Fibroblast of skin of left quadriceps (primary cell): ENCODE measurements around the gene A3GALT2.
"Not testable (repeated sequence)": the region's sequence is repeated elsewhere in the genome, so short reads cannot be mapped to it uniquely, and the experiment has no call there.

ENCODE experiments used
- DNase-seq, 2 experiments: peaks; one replicate each; pipeline ENCODE4 v3.0.0-alpha.2; 2013; ENCODE audit warnings: low read depth in 2 of 2

Gene A3GALT2

DNA sequence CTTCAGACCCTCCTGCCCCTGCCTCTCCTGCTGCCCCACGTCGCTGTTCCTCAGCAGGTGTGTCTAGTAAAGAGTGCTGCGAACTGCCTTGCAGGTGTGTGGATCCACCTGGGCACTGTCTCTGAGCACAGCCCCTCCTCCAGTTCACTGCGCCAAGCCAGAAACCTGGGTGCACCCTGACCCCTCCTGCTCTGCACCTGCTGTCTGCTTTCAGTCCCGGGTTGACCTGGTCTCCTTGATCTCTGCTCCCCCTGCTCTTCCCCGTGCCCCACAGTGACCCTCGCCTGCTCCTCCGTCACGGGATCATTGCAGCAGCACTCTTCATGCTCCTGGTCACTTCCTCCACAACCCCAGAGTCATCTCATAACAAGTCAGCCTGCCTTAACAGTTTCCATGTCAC, 6.5 kb downstream of the A3GALT2 start:
- DNase-seq: no peak

DNA sequence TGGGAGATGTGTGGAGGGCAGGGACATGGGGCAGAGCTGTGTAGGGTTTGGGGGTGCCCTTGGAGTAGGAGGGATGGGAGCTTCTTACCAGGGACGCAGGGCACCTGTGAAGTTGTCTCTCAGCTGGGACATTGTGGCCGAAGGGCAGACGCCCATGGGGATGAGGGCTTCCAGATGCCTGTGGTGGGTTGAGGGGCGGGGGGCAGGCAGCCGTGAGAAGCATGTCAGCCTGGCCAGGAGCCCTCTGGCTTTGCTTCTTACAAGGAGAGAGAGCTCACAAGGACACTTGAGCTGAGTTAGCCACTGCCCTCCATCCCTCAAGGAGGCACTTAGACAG, 8.5 kb downstream of the A3GALT2 start:
- DNase-seq: no peak

DNA sequence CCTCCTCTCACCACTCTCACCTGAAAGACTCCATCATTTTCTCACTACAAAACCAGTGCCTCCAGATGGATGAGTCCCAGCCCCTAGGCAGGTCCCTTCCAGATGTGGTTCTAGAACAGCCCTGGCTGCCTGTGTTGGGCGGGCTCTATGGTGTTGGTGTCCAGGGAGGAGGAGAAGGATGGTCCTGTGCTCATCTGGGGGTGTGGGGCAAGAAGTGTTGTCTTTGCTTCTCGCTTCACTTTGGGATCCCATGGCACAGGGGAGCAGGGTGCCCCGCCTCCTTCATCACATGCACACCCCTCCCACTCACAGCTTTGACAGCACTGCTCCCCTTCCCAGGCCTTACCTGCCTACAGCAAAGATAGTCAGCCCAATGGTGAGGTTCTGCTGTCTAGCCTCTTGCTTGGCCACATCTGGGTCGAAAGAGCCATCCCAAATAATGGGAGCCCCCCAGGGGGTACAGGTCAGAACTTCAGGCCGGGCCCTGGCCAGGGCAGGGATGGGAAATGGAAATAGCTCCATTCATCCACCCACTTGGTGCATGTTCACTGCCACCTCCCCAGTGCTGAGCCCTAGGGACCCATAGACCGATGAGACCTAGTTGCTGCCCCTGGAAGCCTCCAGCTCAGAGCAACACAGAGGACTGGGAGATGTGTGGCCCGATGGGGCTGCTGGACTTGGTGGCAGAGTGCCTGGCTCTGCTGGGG, 9.0 kb downstream of the A3GALT2 start:
- DNase-seq: no peak

DNA sequence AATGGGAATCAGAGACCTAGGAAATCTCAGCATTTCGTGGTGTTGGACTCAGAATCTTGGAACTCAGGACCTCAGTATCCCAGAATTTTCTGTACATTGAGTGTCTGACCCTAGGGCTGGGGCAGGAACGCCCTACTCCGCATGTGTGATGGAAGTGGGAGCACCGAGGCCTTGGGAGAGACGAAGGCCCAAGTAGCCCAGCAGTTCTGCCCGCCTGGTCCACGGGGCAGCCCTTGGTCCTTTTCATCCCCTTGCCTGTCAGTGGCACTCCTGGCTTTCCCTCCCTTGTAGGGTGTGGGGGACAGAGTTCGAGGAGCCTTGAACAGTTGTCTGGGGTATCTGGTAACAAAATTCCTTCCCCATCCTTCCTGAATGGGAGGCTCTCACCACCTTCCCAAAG, 10.2 kb downstream of the A3GALT2 start:
- no peak for DNase-seq

DNA sequence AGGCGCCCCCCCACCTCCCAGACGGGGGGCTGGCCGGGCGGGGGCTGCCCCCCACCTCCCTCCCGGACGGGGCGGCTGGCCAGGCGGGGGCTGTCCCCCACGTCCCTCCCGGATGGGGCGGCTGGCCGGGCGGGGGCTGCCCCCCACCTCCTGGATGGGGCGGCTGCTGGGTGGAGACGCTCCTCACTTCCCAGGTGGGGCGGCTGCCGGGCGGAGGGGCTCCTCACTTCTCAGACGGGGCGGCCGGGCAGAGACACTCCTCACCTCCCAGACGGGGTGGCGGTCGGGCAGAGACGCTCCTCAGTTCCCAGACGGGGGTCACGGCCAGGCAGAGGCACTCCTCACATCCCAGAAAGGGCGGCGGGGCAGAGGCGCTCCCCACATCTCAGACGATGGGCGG, 11.5 kb downstream of the A3GALT2 start:
- not testable (repeated sequence) for DNase-seq

DNA sequence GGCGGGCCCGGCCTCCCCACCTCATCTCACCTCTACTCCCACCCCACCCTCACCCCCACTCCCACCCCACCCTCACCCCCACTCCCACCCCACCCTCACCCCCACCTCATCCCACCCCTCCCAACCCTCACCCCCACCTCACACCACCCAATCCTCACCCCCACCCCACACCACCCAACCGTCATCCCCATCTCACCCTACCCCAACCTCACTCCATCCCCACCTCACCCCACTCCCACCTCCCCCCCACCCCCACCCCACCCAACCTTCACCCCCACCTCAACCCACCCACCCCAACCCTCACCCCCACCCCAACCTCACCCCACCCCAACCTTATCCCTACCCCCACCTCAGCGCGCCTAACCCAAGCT, 13.4 kb downstream of the A3GALT2 start:
- no peak for DNase-seq

DNA sequence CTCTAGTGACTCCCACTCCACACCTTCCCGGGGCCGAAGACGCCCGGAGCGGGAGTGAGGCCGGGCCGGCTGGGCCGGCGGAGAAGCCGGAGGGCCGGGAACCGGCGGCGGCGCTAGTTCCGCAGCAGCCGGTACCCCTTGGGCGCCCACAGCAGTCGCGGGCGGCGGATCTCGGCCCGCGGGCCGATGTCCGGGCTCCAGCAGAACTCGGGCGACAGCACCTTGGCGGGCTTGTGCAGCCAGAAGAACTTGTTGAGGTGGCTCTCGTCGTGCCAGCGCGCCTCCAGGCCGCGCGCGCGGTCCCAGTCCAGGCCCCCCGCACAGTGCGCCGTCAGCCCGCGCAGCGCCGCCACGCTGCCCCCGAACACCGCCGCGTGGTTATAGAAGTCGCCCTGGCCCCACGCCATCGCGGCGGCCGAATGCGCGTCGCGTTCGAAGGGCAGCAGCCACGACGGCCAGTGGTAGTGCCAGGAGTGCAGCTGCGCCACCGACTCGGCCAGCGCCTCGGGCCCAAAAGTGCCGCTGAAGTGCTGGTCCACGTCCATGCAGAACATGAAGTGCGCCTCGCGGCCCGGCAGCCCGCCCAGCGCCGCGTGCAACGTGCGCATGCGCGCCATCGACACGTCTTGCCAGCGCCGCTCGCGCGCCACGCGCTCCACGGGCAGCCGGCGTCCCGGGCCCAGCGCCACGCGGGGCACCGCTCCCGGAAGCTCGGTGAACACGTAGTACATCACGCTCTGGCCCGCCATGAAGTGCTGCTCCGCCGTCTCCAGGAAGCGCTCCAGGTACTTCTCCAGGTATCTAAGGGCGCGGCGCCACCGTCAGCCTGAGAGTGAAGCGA, 14.0 kb downstream of the A3GALT2 start:
- DNase-seq: no peak

DNA sequence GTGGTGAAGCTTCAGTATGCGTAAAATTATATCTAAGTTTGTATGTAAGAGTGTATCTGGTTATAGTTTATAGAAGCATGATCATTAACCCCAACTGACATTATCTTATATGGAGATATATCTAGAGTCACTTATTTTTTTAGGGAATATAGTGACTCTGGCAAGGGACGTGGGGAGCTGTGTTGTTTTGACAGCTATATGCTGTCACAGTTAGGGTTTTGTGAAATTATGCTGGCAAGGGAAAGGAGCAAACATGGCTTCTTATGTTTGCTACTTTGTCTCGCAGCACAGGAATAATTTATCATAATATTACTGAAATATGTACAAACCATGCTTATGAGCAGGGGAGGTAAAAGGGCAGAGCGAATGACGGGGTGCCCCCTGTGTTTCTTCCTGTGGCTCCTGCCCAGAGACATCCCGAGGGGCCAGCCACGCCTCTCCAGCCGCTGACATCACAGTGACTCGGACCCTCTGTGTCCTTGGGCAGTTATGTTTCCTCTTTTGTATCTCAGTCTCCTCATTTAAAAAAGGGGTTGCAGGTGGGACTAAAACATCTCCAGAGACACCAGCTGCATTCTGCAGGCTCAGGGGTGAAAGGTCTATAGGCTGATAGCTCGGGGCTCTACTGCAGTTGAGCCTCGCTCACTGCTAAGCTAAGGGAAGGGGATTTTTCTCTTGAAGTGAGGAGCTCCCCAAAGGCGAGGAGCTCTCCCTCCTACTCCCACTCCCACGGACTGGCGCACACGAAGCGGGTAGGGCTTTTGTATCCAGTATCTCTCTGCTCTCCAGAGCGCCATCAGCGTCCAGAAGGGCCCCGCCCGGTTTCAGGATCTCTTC, 14.9 kb downstream of the A3GALT2 start:
- DNase-seq: no peak

DNA sequence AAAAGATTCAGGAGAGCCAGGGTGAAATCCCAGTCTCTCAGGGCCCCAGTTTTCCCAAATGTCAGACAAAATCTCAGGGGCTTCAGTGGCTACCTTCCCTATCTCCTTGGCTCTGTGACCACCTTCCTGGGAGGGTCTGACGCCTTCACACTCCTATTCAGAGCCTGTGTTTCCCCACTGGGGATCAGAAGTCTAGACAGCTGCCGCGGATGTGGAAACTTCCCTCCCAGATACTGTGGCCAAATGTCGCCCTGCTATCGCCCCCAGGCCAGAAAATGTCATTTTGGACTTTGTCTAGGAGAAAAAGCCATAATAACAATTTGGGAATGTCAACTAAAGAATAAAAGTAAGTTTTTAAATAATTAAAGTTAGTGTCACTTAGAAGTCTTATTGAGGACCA, 15.9 kb downstream of the A3GALT2 start:
- no peak for DNase-seq

DNA sequence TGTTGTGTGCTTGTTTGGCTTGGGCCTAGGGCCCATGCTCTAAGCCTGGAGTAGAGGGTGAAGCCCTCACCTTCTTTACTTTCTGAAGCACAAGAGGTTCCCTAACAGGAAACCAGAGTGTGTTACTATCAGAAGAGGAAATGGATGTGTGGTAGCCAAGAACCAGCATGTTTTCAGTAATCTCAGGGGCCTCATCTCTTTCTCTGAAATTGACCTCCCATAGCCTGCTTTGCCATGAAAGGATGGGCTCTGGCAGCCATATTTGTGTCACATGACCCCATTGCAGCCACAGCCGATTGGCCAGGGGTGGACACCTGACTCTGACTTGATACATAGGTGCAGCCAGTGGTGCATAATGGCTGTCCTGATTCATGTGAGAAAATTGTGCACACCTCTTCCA, 18.6 kb downstream of the A3GALT2 start:
- DNase-seq: no peak

DNA sequence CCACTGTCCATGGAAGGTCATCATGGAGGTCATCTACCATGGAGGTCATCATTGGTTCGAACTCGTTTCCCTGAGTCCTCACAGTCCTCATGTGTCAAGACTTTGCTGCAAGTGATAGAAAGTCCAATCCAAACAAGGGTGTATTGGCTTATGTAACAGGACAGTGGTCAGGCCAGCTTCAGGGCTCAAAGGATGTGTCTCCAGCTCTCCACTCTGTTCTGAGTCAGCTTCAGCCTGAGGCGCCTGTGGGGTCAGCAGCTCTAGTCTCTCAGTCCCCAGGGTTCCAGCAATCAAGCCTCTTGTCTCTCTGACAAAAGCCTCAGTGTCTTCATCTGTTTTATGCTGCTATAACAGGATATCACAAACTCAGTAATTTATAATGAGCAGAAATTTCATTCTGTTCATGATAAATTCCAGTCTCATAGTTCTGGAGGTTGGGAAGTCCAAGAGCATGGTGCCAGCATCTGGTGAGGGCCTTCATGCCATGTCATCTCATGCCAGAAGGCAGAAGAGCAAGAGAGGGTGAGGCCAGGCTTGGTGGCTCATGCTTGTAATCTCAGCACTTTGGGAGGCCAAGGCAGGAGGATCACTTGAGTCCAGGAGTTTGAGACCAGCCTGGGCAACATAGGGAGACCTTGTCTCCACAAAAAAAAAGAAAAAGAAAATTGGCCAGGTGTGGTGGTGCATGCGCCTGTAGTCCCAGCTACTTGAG, 19.5 kb downstream of the A3GALT2 start:
- DNase-seq: no peak

DNA sequence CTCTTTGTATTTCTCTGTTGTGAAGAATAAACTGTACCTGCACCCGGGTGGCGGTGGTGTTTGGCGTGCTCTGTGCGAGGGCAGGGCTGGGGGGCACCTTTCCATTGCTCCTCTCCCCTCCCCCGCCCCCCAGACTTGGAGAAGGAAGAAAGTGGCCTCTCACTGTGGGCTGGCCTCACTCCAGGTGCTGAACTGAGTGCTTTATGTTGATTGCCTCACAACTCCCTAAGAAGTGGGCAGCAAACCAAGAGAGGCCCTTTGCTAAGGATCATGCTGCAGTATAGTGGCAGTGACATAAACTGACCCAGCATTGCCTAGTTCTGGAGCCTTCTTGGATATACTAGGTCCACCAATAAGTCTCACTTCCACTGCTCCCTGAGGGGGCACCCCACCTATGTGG, 20.2 kb downstream of the A3GALT2 start:
- peak; percentile 50 to 60 for DNase-seq

DNA sequence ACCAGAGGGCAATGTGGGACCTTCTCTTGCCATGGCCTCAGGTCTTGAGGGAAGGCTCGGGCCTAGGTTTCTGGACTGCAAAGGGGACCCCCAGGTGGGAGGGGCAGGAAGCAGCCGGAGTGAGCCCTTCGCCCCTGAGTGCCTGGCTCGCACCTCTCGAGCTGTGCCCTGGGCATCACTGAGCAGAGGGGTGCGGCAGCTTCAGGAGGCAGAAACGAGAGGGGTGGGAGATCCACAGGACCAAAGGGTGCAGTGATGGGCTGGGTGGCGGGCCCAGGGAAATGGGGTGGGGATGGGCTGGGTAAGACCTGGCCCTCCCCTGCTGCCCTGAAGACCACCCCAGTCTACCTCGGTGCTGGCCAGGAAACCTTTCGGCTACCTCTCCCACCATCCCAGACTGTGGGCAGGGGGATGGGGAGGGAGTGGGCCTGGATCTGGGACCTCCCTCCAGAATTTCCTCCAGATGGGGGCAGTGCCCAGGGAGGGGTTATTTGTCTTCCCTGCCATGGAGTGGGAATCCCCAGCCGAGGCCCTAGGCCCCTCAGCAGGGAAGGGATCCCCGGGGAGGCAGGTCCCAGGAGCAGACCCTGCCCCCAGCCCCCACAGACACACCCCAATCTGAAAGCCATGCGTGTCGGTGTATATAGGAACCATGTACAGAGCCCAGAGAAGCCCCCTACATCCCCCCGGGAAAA, 21.3 kb downstream of the A3GALT2 start:
- no peak for DNase-seq

DNA sequence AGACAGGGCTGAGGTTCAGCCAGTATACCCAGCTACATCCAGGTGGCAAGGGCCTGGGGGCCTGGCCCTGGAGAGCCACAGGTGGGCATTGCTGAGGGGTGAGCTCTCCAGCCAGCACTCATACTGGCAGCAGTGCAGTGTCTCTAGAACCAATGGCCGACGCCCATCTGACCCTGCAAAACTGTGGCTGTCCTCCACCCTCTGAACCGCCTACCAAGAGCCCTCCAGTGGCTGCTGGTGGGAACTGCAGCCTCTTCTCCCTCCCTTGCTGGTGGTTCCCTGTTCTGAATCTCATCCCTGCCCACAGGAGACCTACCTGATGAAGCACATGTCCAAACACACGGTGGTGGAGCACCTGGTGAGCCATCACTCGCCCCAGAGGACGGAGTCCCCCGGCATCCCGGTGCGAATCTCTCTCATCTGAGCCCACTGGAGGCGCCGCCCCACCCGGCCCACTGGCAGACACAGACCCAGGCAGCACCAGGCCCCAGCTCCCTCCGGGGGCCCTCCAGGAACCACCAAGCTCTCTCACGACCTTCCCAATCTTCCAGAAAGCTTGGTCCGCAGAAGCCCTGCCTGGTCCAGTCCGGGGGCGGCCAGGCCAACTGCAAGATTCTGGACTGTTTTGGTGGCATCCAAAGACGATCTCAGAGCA, 22.1 kb downstream of the A3GALT2 start:
- peak; percentile 9 to 13 for DNase-seq

DNA sequence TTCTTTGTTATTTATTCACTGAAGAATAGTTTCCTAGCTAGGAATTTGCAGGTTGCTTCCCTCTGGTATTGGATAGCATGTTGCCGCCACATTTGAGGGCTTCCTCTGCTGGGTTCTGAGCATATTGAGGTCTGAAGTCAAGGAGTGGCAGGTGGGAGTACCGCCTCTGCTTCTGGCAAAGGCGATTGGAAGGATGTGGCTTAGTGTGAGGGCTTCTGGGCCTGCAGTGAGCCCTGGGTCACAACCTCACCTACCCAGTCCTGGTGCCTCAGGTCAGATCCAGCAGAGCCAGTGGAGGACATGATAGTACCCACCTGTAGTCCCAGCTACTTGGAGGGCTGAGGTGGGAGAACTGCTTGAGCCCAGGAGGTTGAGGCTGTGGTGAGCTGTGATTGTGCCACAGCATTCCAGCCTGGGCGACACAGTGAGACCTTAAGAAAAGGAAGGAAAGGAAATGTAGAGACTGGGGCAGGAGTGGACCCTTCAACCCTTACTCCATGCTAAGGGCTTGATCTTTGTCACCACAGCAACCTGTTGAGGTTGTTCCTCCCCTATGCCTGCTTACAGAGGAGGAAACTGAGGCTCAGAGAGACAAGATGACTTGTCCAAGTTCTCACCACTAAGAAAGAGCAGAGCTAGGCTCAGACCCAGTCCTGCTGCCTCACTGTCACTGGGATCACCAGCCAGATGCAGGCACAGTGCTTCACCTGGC, 22.8 kb downstream of the A3GALT2 start:
- DNase-seq: no peak

DNA sequence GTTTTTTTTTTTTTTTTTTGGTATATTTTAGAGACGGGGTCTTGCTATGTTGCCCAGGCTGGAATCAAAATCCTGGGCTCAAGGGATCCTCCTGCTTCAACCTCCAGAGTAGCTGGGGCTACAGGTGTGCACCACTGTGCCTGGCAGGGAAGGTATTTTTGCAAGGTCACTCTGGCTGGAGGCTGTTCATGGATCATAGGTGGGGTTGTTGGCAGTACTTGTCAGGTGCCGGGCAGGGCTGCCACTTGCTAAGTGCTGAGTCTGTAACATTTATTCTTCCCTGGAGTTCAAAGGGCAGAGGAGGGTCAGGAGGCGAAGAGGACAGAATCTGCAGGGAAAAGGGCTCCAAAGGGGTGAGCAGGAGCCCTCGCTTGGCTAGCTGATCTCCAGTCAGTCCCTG, 24.1 kb downstream of the A3GALT2 start:
- DNase-seq: no peak

DNA sequence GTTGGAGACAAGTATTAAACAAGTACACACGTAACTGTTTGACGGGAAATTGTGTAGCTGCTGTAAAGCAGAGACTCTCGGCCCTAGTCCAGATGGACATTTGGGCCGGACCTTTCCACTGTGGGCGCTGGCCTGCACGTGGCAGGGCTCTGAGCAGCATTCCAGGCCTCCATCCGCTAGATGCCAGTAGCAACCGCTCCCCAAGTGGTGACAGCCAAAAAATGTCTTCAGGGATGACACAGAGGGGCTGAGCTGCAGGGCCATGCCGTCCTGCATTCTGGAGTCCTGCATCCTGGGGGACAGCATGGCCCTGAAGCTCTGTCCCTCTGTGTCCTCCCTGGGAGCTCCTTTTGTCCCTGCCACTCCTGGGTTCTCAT, 24.8 kb downstream of the A3GALT2 start:
- no peak for DNase-seq

DNA sequence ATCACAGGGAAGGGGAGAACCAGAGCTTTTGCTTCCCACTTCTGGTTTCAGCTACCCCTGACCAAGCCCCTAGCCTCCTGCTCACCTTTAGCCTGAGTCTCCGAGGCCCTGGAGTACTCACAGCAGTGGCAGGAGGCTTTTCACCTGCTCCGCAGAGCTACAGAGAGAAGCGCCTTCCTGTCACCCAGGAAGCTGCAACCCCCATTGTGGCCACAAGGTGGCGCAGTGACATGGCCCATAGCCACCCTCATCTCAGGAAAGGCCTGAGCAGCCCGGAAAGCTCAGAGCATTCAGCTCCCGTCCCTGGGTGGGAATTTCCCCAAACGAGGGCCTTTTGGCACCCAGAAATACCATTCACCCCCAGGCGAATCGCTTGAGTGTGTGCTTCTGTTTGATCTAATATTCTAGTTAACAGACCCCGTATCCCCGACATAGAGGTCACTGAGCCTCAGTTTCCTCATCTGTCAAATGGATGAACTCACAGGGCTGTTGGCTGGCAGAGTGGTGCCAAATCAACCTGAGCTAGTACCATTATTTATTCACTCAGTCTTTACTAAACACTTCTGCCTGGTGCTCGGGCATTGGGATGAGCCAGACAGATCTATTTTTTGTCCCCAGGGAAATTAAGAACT, 25.3 kb downstream of the A3GALT2 start:
- peak; percentile 48 to 49 for DNase-seq

DNA sequence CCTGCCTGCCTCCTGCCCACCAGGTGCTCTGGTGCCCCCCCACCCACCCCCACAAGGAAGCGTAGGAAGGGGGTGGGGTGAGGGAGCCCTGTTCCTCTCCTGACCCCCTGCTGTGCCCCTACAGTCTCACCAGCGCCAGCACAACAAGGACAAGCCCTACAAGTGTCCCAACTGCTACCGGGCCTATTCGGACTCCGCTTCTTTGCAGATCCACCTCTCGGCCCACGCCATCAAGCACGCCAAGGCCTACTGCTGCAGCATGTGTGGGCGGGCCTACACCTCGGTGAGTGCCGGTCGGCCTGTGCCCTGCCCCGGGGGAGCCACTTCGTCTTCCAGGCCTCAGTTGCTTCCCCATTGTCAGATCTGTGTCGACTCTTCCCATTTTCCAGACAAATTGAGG, 25.9 kb downstream of the A3GALT2 start:
- no peak for DNase-seq
